OCI-LY1 (cell line): ENCODE data around the gene NF2.

Experiments
- CTCF ChIP-seq: fragments of 200-600 bp; sonication (generic), shearing (Covaris generic); IDR thresholded peaks from 2 replicates; pipeline ENCODE4 v1.5.1; 2017; ENCODE audit warnings: mild to moderate bottlenecking, antibody characterized with exemption, low read length, moderate library complexity, mixed read lengths
- EZH2 ChIP-seq: fragments of 200-600 bp; sonication (generic), shearing (Covaris generic); IDR thresholded peaks from 2 replicates; pipeline ENCODE4 v1.8.0; 2017; ENCODE audit warnings: borderline replicate concordance, mixed run types, mild to moderate bottlenecking, antibody characterized with exemption, low read length, moderate library complexity, mixed read lengths

DNA sequence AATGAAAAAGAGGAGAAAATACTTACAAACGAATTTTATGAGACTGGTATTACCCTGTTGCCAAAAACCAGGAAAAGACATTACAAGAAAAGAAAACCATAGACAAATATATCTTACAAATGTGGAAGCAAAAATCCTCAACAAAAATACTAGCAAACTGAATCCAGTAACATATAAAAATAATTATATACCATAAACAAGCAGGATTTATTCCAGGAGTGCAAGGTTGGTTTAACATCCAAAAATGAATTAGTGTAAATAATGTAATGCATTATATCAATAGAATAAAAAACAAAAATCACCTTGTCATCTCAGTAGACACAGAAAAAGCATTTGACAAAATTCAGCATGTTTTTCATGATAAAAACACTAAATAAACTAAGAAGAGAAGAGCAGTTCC lies 7.3 kb downstream of the NF2 start:
- TF ChIP-seq CTCF: no peak
- no peak for TF ChIP-seq EZH2
